ENCODE results near the gene EPHB6. TPM values are rescaled to one million over a fixed set of nuclear protein-coding genes. Genes with fewer than 3 reads are reported as not detected.

EPHB6 gene
- total RNA-seq, 2 experiments from 2014 or later, result 0.41 to 0.57 TPM

- no peak overlapping the region for H3K27ac ChIP-seq (ENCODE audit: low read depth, low read length, poor library complexity, severe bottlenecking)
- H3K79me2 ChIP-seq (ENCODE audit: insufficient read depth, low read depth, low read length), result no peaks in the 10 kb centered on the region
- POLR2A ChIA-PET, result no interaction called here
- no peak for DNase-seq (ENCODE audit: low spot score)
- H3K4me3 ChIP-seq (ENCODE audit: low read depth, low read length, poor library complexity, severe bottlenecking), result no peak overlapping the region
- H3K4me1 ChIP-seq (ENCODE audit: insufficient read depth, low read length, poor library complexity, severe bottlenecking), result no peaks in the 10 kb centered on the region
- BruUV-seq (replicated peaks), result no TSS peak
- H3K9me2 ChIP-seq (ENCODE audit: insufficient read depth, low read length), result no peaks in the 10 kb centered on the region
- H3K36me3 ChIP-seq (ENCODE audit: insufficient read depth, low read length), result no peaks in the 10 kb centered on the region
- H2AFZ ChIP-seq (ENCODE audit: low read length), result no peak overlapping the region
- H4K20me1 ChIP-seq (ENCODE audit: insufficient read depth, low read length), result no peaks in the 10 kb centered on the region
- H3K4me2 ChIP-seq (ENCODE audit: low read length), result no peak overlapping the region
- CTCF ChIA-PET (ENCODE audit: unreplicated experiment), result no interaction called here
- no peaks in the 10 kb centered on the region for H3K9me3 ChIP-seq (ENCODE audit: low read length)
- TF ChIP-seq EZH2phosphoT487 (IDR thresholded peaks at IDR 0.05; ENCODE audit: borderline replicate concordance, low read depth, low read length), result no peak
- no peak for TF ChIP-seq CTCF (conservative IDR thresholded peaks at IDR 0.05; ENCODE audit: low read length)
- intact Hi-C loops (cut with micrococcal nuclease; ENCODE audit: unreplicated experiment), result no loop called here
Observed at GRCh38 chr7:142878315-142878714, 23.4 kb downstream of the EPHB6 start.

GRCh38 chr7:142879060-142879459 lies 24.2 kb downstream of the EPHB6 start:
- Histone ChIP-seq H3K27ac (ENCODE audit: low read depth, low read length, poor library complexity, severe bottlenecking) (no peak overlapping the region), H3K4me3 (ENCODE audit: low read depth, low read length, poor library complexity, severe bottlenecking) (no peak overlapping the region), H3K9me3 (ENCODE audit: low read length) (no peaks in the 10 kb centered on the region), H3K9me2 (ENCODE audit: insufficient read depth, low read length) (no peaks in the 10 kb centered on the region), H3K79me2 (ENCODE audit: insufficient read depth, low read depth, low read length) (no peaks in the 10 kb centered on the region), H4K20me1 (ENCODE audit: insufficient read depth, low read length) (no peaks in the 10 kb centered on the region), H3K4me2 (ENCODE audit: low read length) (no peak overlapping the region), H3K36me3 (ENCODE audit: insufficient read depth, low read length) (no peaks in the 10 kb centered on the region), H2AFZ (ENCODE audit: low read length) (no peak overlapping the region), H3K4me1 (ENCODE audit: insufficient read depth, low read length, poor library complexity, severe bottlenecking) (no peaks in the 10 kb centered on the region)
- TF ChIP-seq EZH2phosphoT487 (IDR thresholded peaks at IDR 0.05; ENCODE audit: borderline replicate concordance, low read depth, low read length) (no peak), CTCF (conservative IDR thresholded peaks at IDR 0.05; ENCODE audit: low read length) (no peak)
- intact Hi-C loops (cut with micrococcal nuclease; ENCODE audit: unreplicated experiment), result no loop called here
- DNase-seq (ENCODE audit: low spot score), result no peak
- ChIA-PET CTCF (ENCODE audit: unreplicated experiment) (interaction anchor here (0.7 kb wide), 1 partner anchor 120 kb away, joined by 4 read pairs; no protein-coding TSS in a partner anchor), POLR2A (no interaction called here)
- no TSS peak for BruUV-seq (replicated peaks)

GRCh38 chr7:142880876-142881505 lies 26.1 kb downstream of the EPHB6 start:
- DNase-seq (ENCODE audit: low spot score), result peak; percentile 53
- Histone ChIP-seq H3K4me2 (ENCODE audit: low read length) (no peak overlapping the region), H3K9me2 (ENCODE audit: insufficient read depth, low read length) (no peaks in the 10 kb centered on the region), H4K20me1 (ENCODE audit: insufficient read depth, low read length) (no peaks in the 10 kb centered on the region), H3K4me1 (ENCODE audit: insufficient read depth, low read length, poor library complexity, severe bottlenecking) (no peaks in the 10 kb centered on the region), H3K79me2 (ENCODE audit: insufficient read depth, low read depth, low read length) (no peaks in the 10 kb centered on the region), H3K36me3 (ENCODE audit: insufficient read depth, low read length) (no peaks in the 10 kb centered on the region), H2AFZ (ENCODE audit: low read length) (no peak overlapping the region), H3K9me3 (ENCODE audit: low read length) (no peaks in the 10 kb centered on the region), H3K27ac (ENCODE audit: low read depth, low read length, poor library complexity, severe bottlenecking) (no peak overlapping the region), H3K4me3 (ENCODE audit: low read depth, low read length, poor library complexity, severe bottlenecking) (no peak overlapping the region)
- BruUV-seq (replicated peaks), result no TSS peak
- POLR2A ChIA-PET, result interaction anchor here (1.4 kb wide), 1 partner anchor 112 kb away, joined by 4 read pairs; no protein-coding TSS in a partner anchor
- intact Hi-C loops (cut with micrococcal nuclease; ENCODE audit: unreplicated experiment), result loop anchor here (1.0 to 2.0 kb wide), 2 partner anchors 122 to 334 kb away; no protein-coding TSS in a partner anchor
- CTCF ChIA-PET (ENCODE audit: unreplicated experiment), result interaction anchor here (0.6 to 1.5 kb wide), 2 partner anchors 21 to 122 kb away, joined by 3 to 6 read pairs; no protein-coding TSS in a partner anchor
- peak; percentile 87 for TF ChIP-seq CTCF (conservative IDR thresholded peaks at IDR 0.05; ENCODE audit: low read length)
- TF ChIP-seq EZH2phosphoT487 (IDR thresholded peaks at IDR 0.05; ENCODE audit: borderline replicate concordance, low read depth, low read length), result no peak

Data from OCI-LY7 (cell line).